Keratinocyte (primary cell): ENCODE results near the gene TIFAB.

ENCODE experiments used
- CTCF ChIP-seq, 3 experiments: IDR thresholded peaks in 1 of 3; conservative IDR thresholded peaks in 1 of 3; optimal IDR thresholded peaks in 1 of 3; 2 replicates in 2 of 3; 3 replicates in 1 of 3; pipeline versions ENCODE3 to v1.5.1; 2011; ENCODE audit warnings: low read length in 3 of 3, mild to moderate bottlenecking in 3 of 3, moderate library complexity in 2 of 3, control low read depth in 1 of 3, inconsistent platforms in 1 of 3; ENCODE audit not compliant: insufficient read depth in 2 of 3; ENCODE audit errors: extremely low read depth in 1 of 3
- EZH2 ChIP-seq: IDR thresholded peaks from one replicate; pipeline ENCODE4 v1.6.1; 2012; ENCODE audit warnings: inconsistent platforms, mild to moderate bottlenecking, low read length, moderate library complexity

- no peak for TF ChIP-seq CTCF (optimal IDR thresholded peaks at IDR 0.05 in 1 of 3, IDR thresholded peaks at IDR 0.05 in 1 of 3, conservative IDR thresholded peaks at IDR 0.05 in 1 of 3; ENCODE audit: extremely low read depth in 1 of 3, insufficient read depth in 2 of 3, low read length in 3 of 3)
- no peak for TF ChIP-seq EZH2
Measured at GRCh38 chr5:135471726-135472125, 19.6 kb upstream of the TIFAB start.
